H1 (cell line): ENCODE measurements around the gene CDC45. TPM values are rescaled to one million over a fixed set of nuclear protein-coding genes. Genes with fewer than 3 reads are reported as not detected.

Source experiments
- CBX8 ChIP-seq: fragments of 300-800, 300-1000 bp; sonication (generic); IDR thresholded peaks from 2 replicates; pipeline ENCODE4 v1.7.1; 2016; ENCODE audit warnings: low read depth, low read length, borderline replicate concordance
- CHD7 ChIP-seq: fragments of 300-600 bp; sonication (generic); IDR thresholded peaks from 2 replicates; pipeline ENCODE4 v1.7.1; 2012; ENCODE audit warnings: low read length, moderate library complexity, mild to moderate bottlenecking, inconsistent platforms; ENCODE audit not compliant: insufficient replicate concordance
- CTBP2 ChIP-seq: IDR thresholded peaks from 2 replicates; pipeline ENCODE4 v1.7.0; 2011; ENCODE audit warnings: borderline replicate concordance, mild to moderate bottlenecking, moderate library complexity, mixed read lengths, low read length; ENCODE audit not compliant: insufficient read depth, insufficient read length
- FOSL1 ChIP-seq: IDR thresholded peaks from 2 replicates; pipeline ENCODE4 v1.6.1; 2011; ENCODE audit warnings: mild to moderate bottlenecking, low read depth, low read length, moderate library complexity; ENCODE audit not compliant: insufficient read depth
- GABPA ChIP-seq: IDR thresholded peaks from 2 replicates; pipeline ENCODE4 v1.6.1; 2011; ENCODE audit warnings: mild to moderate bottlenecking, low read length, moderate library complexity, borderline replicate concordance; ENCODE audit not compliant: insufficient read depth
- POLR2A ChIP-seq, 2 experiments: IDR thresholded peaks; 1 replicate in 1 of 2; 2 replicates in 1 of 2; pipeline ENCODE4 v1.6.1; 2011; ENCODE audit warnings: low read depth in 2 of 2, low read length in 2 of 2, mild to moderate bottlenecking in 2 of 2; ENCODE audit errors: control extremely low read depth in 1 of 2
- POLR2AphosphoS5 ChIP-seq: IDR thresholded peaks from 2 replicates; pipeline ENCODE4 v1.6.1; 2011; ENCODE audit warnings: low read depth, low read length
- RAD21 ChIP-seq, 2 experiments: IDR thresholded peaks in 1 of 2; conservative IDR thresholded peaks in 1 of 2; 2 replicates each; pipeline ENCODE4 v1.6.1; 2011; ENCODE audit warnings: low read depth in 2 of 2, low read length in 2 of 2, improper control_type of control experiment in 1 of 2, inconsistent platforms in 1 of 2, mild to moderate bottlenecking in 1 of 2, moderate library complexity in 1 of 2
- SP1 ChIP-seq: IDR thresholded peaks from 2 replicates; pipeline ENCODE4 v1.6.1; 2011; ENCODE audit warnings: low read depth, low read length
- polyA plus RNA-seq, 7 experiments: library from polyadenylated mRNA; depleted of rRNA in 3 of 7; stranded (reverse) in 5 of 7; unstranded in 2 of 7; fragments of >200 nt in 5 of 7; fragments of 200-250 nt in 2 of 7; gene quantifications; 1 replicate in 5 of 7; 2 replicates in 1 of 7; 4 replicates in 1 of 7; pipeline versions ENCODE4 v1.2.1 to v1.2.3, GENCODE V29; 2011 to 2013; ENCODE audit warnings: missing spikeins in 2 of 7, mixed read lengths in 2 of 7
- total RNA-seq: library from RNA; stranded (reverse); fragmentation: NEBNext Ultra II Directional; extraction: Animal tissue kit (Norgen Biotek cat#: 25700); gene quantifications from 2 replicates; pipeline ENCODE4 v1.2.1, GENCODE V29; 2021

CDC45 gene
- total and polyA plus RNA-seq, 2 of the 8 experiments (the other 6 are each of a cell fraction or from before 2014, with no cell fraction given) = 31.9 to 37.7 TPM

DNA sequence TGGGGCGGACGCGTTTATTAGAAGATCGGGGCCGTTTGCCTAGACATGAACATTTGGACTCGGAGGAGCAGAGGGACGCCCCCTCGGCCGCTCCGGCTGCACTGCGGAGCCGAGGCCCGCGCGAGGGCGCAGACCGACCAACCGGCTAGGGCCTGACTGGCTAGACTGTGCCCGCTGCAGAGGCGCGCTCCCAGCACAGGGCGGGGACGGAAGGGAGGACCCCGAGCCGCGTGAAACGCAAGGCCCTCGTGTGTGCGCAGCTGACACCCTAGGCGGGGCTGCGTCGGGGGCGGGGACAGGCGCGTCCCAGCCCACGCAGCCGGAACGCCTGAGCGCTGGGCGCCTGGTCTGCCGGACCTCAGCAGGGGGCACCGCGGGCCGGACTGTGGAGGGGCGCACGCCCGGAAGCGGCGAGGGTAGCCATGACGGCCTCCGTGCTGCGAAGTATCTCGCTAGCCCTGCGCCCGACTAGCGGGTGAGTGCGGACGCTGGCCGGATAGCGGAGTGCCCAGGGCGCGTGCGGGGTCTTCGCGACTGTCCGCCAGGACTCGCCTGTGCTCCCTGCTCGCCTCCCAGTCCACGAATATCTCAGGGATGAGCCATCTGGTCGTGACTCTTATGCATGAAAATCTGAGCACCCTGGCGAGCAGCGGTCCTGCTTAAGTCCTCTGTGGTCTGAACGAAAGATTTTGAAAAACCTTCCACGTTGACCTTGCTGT is 47.4 kb upstream of the CDC45 start, which contains the start of gene MRPL40 (continued):
- no peak for TF ChIP-seq CHD7
- no peak for TF ChIP-seq CBX8
- no peak for TF ChIP-seq CTBP2
- no peak for TF ChIP-seq SP1
- peak; percentile 89; the same call in 1 of the 2 replicates for TF ChIP-seq GABPA
- TF ChIP-seq FOSL1 = no peak
- peak; percentile 80 to 81 for TF ChIP-seq POLR2A (IDR thresholded peaks at IDR 0.05; ENCODE audit: control extremely low read depth in 1 of 2, low read depth in 2 of 2, low read length in 2 of 2)
- peak; percentile 90 for TF ChIP-seq POLR2AphosphoS5
- TF ChIP-seq RAD21 (IDR thresholded peaks at IDR 0.05 in 1 of 2, conservative IDR thresholded peaks at IDR 0.05 in 1 of 2; ENCODE audit: low read depth in 2 of 2, low read length in 2 of 2) = no peak
